Psoas muscle (tissue), 8 donors: ENCODE data around the gene NGF. TPM values are rescaled to one million over a fixed set of nuclear protein-coding genes. Genes with fewer than 3 reads are reported as not detected.

Experiments used
- ATAC-seq, 4 donors: fragments of 200-7000 bp; cut with Tn5 transposase; one replicate each; pipeline ENCODE4 v1.9.1; 2020; ENCODE audit warnings: moderate library complexity in 3 of 4, mild to moderate bottlenecking in 2 of 4
- DNase-seq, 2 donors: peaks; one replicate each; pipeline ENCODE4 v3.0.0-alpha.2; 2020
- H3K27ac ChIP-seq: fragments of 200-600 bp; one replicate; pipeline ENCODE4 v1.8.0; 2022
- H3K27me3 ChIP-seq, 3 donors: fragments of 200-600 bp in 1 of 3; one replicate each; pipeline versions ENCODE4 v1.6.1 to v1.8.0; 2013 to 2022; ENCODE audit warnings: low read length in 2 of 3, mild to moderate bottlenecking in 2 of 3, moderate library complexity in 1 of 3; ENCODE audit not compliant: insufficient read depth in 3 of 3
- H3K36me3 ChIP-seq, 2 donors: fragments of 200-600 bp in 1 of 2; one replicate each; pipeline versions ENCODE4 v1.6.1 to v1.8.0; 2013 to 2022; ENCODE audit warnings: low read depth in 1 of 2, mild to moderate bottlenecking in 1 of 2, moderate library complexity in 1 of 2; ENCODE audit not compliant: insufficient read depth in 1 of 2
- H3K4me1 ChIP-seq: fragments of 200-600 bp; one replicate; pipeline ENCODE4 v1.8.0; 2022
- H3K4me3 ChIP-seq: fragments of 200-600 bp; one replicate; pipeline ENCODE4 v1.8.0; 2022; ENCODE audit warnings: mild to moderate bottlenecking
- H3K9me3 ChIP-seq: fragments of 200-600 bp; one replicate; pipeline ENCODE4 v1.8.0; 2022
- WGBS, 3 donors: extraction: QIAGEN DNeasy Blood & Tissue Kit; methylation state at CpG; one replicate each; pipeline versions ENCODE4 v1.1.6 to v1.1.7; 2013; 5-methylcytosine and 5-hydroxymethylcytosine counted together
- intact Hi-C, 2 donors: fragments of 100-400 bp; cut with DNase I; formaldehyde crosslinking; loops; one replicate each; pipeline versions ENCODE4 v1.11.0 to v1.14.2; 2022
- polyA plus RNA-seq, 3 donors: library from polyadenylated mRNA; stranded (reverse); fragments of 200-250 nt; gene quantifications; one replicate each; pipeline ENCODE4 v1.2.3, GENCODE V29; 2013
- total RNA-seq, 4 donors: library from RNA; stranded (reverse); fragmentation: NEBNext Ultra II Directional in 2 of 4; extraction: Animal tissue kit (Norgen Biotek cat#: 25700) in 2 of 4; gene quantifications; one replicate each; pipeline versions ENCODE4 v1.2.1 to v1.2.4, GENCODE V29; 2021 to 2023
- TF ChIP-seq, protein P1 (sequence below): fragments of 200-600 bp; IDR thresholded peaks from one replicate; pipeline ENCODE4 v1.8.0; 2022; ENCODE audit warnings: antibody characterized with exemption
- donor health status: healthy with polysubstance abuse.
- donor health status: DM: no; HTN: no; CAD: no; lungs with moderate emphysema.
- donor health status: Bipolar disorder and iron deficiency.
- donor health status: healthy.
- donor health status: DM: yes; HTN: yes; CAD: no.
- donor health status: DM: no; HTN: no; CAD: no.
- donor health status: DM: no; HTN: no; CAD: no.
- donor health status: DM: yes; HTN: yes; CAD: no.

The NGF gene
- total and polyA plus RNA-seq, 7 donors, result 0.27 to 1.4 (median 0.57) TPM

GRCh38 chr1:115262886-115263285 lies 75.2 kb downstream of the NGF start:
- H3K4me1 ChIP-seq, result no peaks in the 10 kb centered on the region
- peaks cover 9% of the 10 kb centered on the region for H3K9me3 ChIP-seq
- no peak overlapping the region for H3K4me3 ChIP-seq
- intact Hi-C loops, result no loop called here
- no peak for DNase-seq
- TF ChIP-seq, protein P1, sequence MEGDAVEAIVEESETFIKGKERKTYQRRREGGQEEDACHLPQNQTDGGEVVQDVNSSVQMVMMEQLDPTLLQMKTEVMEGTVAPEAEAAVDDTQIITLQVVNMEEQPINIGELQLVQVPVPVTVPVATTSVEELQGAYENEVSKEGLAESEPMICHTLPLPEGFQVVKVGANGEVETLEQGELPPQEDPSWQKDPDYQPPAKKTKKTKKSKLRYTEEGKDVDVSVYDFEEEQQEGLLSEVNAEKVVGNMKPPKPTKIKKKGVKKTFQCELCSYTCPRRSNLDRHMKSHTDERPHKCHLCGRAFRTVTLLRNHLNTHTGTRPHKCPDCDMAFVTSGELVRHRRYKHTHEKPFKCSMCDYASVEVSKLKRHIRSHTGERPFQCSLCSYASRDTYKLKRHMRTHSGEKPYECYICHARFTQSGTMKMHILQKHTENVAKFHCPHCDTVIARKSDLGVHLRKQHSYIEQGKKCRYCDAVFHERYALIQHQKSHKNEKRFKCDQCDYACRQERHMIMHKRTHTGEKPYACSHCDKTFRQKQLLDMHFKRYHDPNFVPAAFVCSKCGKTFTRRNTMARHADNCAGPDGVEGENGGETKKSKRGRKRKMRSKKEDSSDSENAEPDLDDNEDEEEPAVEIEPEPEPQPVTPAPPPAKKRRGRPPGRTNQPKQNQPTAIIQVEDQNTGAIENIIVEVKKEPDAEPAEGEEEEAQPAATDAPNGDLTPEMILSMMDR, result no peak
- 54 to 71% (median 67%) methylated on average over 4 of the region's 4 CpGs for WGBS, 3 donors
- no peak overlapping the region for H3K27ac ChIP-seq
- ATAC-seq, result no peak
- no peaks in the 10 kb centered on the region for H3K36me3 ChIP-seq
- H3K27me3 ChIP-seq, result peaks cover 0 to 2% (median 0%) of the 10 kb centered on the region in 3 donors

DNA sequence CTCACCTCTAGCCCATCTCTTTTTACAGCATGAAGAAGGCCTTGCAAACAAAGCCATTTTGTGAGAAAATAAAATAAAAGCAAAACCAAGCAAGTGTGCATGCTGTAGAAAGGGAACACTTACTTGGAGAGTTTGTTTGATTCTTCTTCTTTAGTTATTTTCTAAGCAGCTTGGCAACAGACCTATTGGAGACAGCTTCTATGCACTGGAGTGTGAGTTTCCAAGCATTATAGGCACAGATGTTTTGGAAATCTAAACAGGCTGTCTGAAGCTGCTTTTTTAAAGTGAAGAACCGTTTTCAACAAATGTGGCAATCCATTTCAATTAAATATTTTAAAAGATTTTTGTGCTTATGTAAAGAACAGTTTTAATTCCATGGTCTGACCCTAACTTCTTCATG lies 76.6 kb downstream of the NGF start:
- TF ChIP-seq, protein P1, result no peak
- ATAC-seq (no peak), DNase-seq (no peak)
- Histone ChIP-seq H3K36me3 (no peaks in the 10 kb centered on the region), H3K4me1 (no peaks in the 10 kb centered on the region), H3K27me3 (no peaks in the 10 kb centered on the region), H3K4me3 (no peak overlapping the region), H3K27ac (no peak overlapping the region), H3K9me3 (peaks cover 10% of the 10 kb centered on the region)
- intact Hi-C loops, result no loop called here
- WGBS, 3 donors, result 43 to 54% (median 45%) methylated on average over 1 of the region's 1 CpG

DNA sequence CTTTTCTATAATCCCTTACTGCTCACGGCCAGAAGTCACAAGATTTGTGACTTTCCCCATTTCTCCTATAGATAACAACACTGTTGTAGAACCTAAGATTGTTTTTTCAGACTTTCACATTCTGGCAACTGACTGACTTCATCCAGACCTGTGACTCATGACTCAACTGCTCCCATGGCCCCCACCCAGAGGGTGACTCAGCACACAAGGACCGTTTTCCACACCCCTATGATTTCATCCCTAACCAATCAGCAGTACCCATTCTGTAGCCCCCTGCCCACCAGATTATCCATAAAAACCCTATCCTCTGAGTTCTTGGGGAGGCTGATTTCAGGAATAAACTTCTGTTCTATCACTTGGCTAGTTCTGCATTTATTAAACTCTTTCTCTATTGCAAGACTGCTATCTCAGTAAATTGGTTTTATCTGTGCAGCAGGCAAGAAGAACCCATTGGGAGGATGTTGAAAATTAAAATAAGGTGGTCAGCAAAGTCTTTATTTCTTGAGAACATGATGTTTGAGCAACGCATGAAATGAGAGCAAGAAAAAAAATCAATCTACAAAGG lies 79.7 kb downstream of the NGF start:
- H3K4me1 ChIP-seq, result no peaks in the 10 kb centered on the region
- ATAC-seq (no peak), DNase-seq (no peak)
- intact Hi-C loops, result no loop called here
- H3K9me3 ChIP-seq, result peaks cover 14% of the 10 kb centered on the region
- H3K36me3 ChIP-seq, result no peaks in the 10 kb centered on the region
- H3K4me3 ChIP-seq, result no peak overlapping the region
- TF ChIP-seq, protein P1, result no peak
- 59 to 72% (median 66%) methylated on average over 3 of the region's 3 CpGs for WGBS, 3 donors
- no peak overlapping the region for H3K27ac ChIP-seq
- H3K27me3 ChIP-seq, result no peaks in the 10 kb centered on the region

DNA sequence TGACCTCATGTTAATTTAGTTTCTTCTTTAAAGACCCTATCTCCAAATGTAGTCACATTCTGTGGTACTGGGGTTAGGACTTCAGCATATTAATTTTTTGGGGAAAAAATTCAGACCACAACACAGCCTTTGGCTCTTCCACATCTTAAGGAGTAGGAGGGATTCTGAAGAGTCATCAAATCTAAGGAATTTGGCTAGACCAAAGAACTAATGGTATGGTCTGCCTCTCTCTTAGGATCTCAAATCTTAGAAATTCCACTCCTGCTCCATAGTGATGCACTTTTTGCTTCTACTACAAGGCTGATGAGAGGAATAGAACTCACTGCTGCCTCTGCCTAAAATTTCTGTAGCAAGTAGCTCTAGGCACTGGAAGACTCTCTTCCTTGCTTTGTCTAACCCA lies 80.5 kb downstream of the NGF start:
- peaks cover 14% of the 10 kb centered on the region for H3K9me3 ChIP-seq
- ATAC-seq (no peak), DNase-seq (no peak)
- TF ChIP-seq, protein P1, result no peak
- H3K27ac ChIP-seq, result no peak overlapping the region
- no peaks in the 10 kb centered on the region for H3K36me3 ChIP-seq
- H3K27me3 ChIP-seq, result no peaks in the 10 kb centered on the region
- intact Hi-C loops, result no loop called here
- H3K4me1 ChIP-seq, result no peaks in the 10 kb centered on the region
- no peak overlapping the region for H3K4me3 ChIP-seq

- no peak for DNase-seq
- no peak overlapping the region for H3K4me3 ChIP-seq
- H3K4me1 ChIP-seq, result no peaks in the 10 kb centered on the region
- intact Hi-C loops, result no loop called here
- ATAC-seq, result no peak
- H3K27me3 ChIP-seq, result no peaks in the 10 kb centered on the region
- no peaks in the 10 kb centered on the region for H3K36me3 ChIP-seq
- TF ChIP-seq, protein P1, result no peak
- 94 to 100% (median 97%) methylated on average over 1 of the region's 1 CpG for WGBS, 3 donors
- H3K9me3 ChIP-seq, result peaks cover 14% of the 10 kb centered on the region
- H3K27ac ChIP-seq, result no peak overlapping the region
Measured at GRCh38 chr1:115255154-115255553, 82.9 kb downstream of the NGF start.
